Endothelial cell of umbilical vein (primary cell): ENCODE measurements around the gene BICD2. TPM values are rescaled to one million over a fixed set of nuclear protein-coding genes. Genes with fewer than 3 reads are reported as not detected.

ENCODE experiments used
- BruUV-seq: library from RNA; stranded (reverse); fragments of 400-500 nt; replicated peaks from 2 replicates; lab custom pipeline; 2021; lab: Mats Ljungman, UMichigan
- CTCF ChIA-PET: fragments of 300-600, 350-600 bp; sonication (Branson Sonifier 250); formaldehyde crosslinking; loops from one replicate; lab custom pipeline; 2021; ENCODE audit warnings: antibody characterized with exemption, inconsistent platforms; lab: Charles Lee
- POLR2A ChIA-PET: fragments of 300-600, 350-600 bp; sonication (Branson Sonifier 250); formaldehyde crosslinking; loops from one replicate; lab custom pipeline; 2021; ENCODE audit warnings: antibody characterized with exemption, inconsistent platforms; lab: Charles Lee
- DNase-seq: peaks from one replicate; pipeline ENCODE4 v3.0.0-alpha.2; 2011; ENCODE audit warnings: low read depth, low spot score
- FAIRE-seq: peaks from 2 replicates; lab custom pipeline; 2011; peaks lifted over from hg19 to GRCh38; lab: Jason Lieb, UNC
- H2AFZ ChIP-seq: 2 replicates; pipeline ENCODE4 v1.6.0; 2012; ENCODE audit warnings: low read depth, low read length, control low read depth, inconsistent platforms
- H3K27ac ChIP-seq: 2 replicates; pipeline ENCODE4 v1.5.1; 2011; ENCODE audit warnings: low read depth, mild to moderate bottlenecking, control low read depth, low read length, moderate library complexity; ENCODE audit not compliant: insufficient read depth
- H3K27me3 ChIP-seq, 2 experiments: 2 replicates each; pipeline versions ENCODE4 v1.6.0 to v1.6.1; 2011; ENCODE audit warnings: low read length in 2 of 2, mixed read lengths in 1 of 2; ENCODE audit not compliant: control insufficient read depth in 2 of 2, insufficient read depth in 2 of 2
- H3K36me3 ChIP-seq, 2 experiments: 2 replicates in 1 of 2; 3 replicates in 1 of 2; pipeline ENCODE4 v1.5.1; 2011; ENCODE audit warnings: low read length in 2 of 2, mild to moderate bottlenecking in 1 of 2, moderate library complexity in 1 of 2; ENCODE audit not compliant: control insufficient read depth in 2 of 2, insufficient read depth in 2 of 2; ENCODE audit errors: extremely low read depth in 1 of 2
- H3K4me1 ChIP-seq: 3 replicates; pipeline ENCODE4 v1.5.1; 2011; ENCODE audit warnings: mild to moderate bottlenecking, low read length; ENCODE audit not compliant: control insufficient read depth, insufficient read depth; ENCODE audit errors: extremely low read depth
- H3K4me2 ChIP-seq: 2 replicates; pipeline ENCODE4 v1.6.1; 2011; ENCODE audit warnings: low read length, control low read depth, mixed read lengths; ENCODE audit not compliant: insufficient read depth
- H3K4me3 ChIP-seq, 3 experiments: fragments of 200-600 bp in 1 of 3; sonication (generic), shearing (Covaris generic) in 1 of 3; replicated peaks in 1 of 3; 2 replicates each; pipeline ENCODE4 v1.5.1; 2011 to 2016; ENCODE audit warnings: control low read depth in 3 of 3, low read length in 3 of 3, mild to moderate bottlenecking in 2 of 3, inconsistent platforms in 1 of 3, low read depth in 1 of 3, moderate library complexity in 1 of 3; ENCODE audit not compliant: insufficient read depth in 1 of 3
- H3K79me2 ChIP-seq: 2 replicates; pipeline ENCODE4 v1.6.0; 2012; ENCODE audit warnings: low read length, inconsistent platforms; ENCODE audit not compliant: control insufficient read depth, insufficient read depth
- H3K9ac ChIP-seq: replicated peaks from 2 replicates; pipeline ENCODE3; 2011; ENCODE audit warnings: low read length, control low read depth; ENCODE audit not compliant: insufficient read depth; ENCODE audit errors: extremely low read depth
- H3K9me1 ChIP-seq: replicated peaks from 3 replicates; pipeline ENCODE4 v1.6.0; 2011; ENCODE audit warnings: mild to moderate bottlenecking, low read length; ENCODE audit not compliant: control insufficient read depth, insufficient read depth; ENCODE audit errors: extremely low read depth
- H3K9me3 ChIP-seq: replicated peaks from 2 replicates; pipeline ENCODE4 v1.5.1; 2012; ENCODE audit warnings: low read length, inconsistent platforms; ENCODE audit not compliant: control insufficient read depth, insufficient read depth
- H4K20me1 ChIP-seq: replicated peaks from 2 replicates; pipeline ENCODE3; 2011; ENCODE audit warnings: mild to moderate bottlenecking, low read length; ENCODE audit not compliant: control insufficient read depth, insufficient read depth; ENCODE audit errors: extremely low read depth
- CTCF ChIP-seq, 2 donors: IDR thresholded peaks; 1 replicate in 1 of 2; 2 replicates in 1 of 2; pipeline ENCODE4 v1.5.1; 2011; ENCODE audit warnings: low read length in 2 of 2, mild to moderate bottlenecking in 2 of 2, moderate library complexity in 2 of 2, control low read depth in 1 of 2, inconsistent platforms in 1 of 2, low read depth in 1 of 2; ENCODE audit not compliant: insufficient read depth in 1 of 2; ENCODE audit errors: extremely low read depth in 1 of 2
- EZH2 ChIP-seq: IDR thresholded peaks from 2 replicates; pipeline ENCODE4 v1.6.1; 2012; ENCODE audit warnings: borderline replicate concordance, low read depth, mild to moderate bottlenecking, moderate library complexity, low read length, inconsistent platforms; ENCODE audit not compliant: severe bottlenecking
- FOS ChIP-seq: IDR thresholded peaks from 2 replicates; pipeline ENCODE4 v1.6.1; 2011; ENCODE audit warnings: mild to moderate bottlenecking, low read length, moderate library complexity, borderline replicate concordance; ENCODE audit not compliant: insufficient read depth
- GATA2 ChIP-seq: IDR thresholded peaks from 2 replicates; pipeline ENCODE4 v1.7.0; 2011; ENCODE audit warnings: low read depth, mild to moderate bottlenecking, moderate library complexity, mixed read lengths, low read length; ENCODE audit not compliant: insufficient read length, insufficient read depth
- JUN ChIP-seq: IDR thresholded peaks from 2 replicates; pipeline ENCODE4 v1.6.1; 2011; ENCODE audit warnings: borderline replicate concordance, low read depth; ENCODE audit not compliant: insufficient read length, insufficient read depth
- MAX ChIP-seq: IDR thresholded peaks from 2 replicates; pipeline ENCODE4 v1.6.1; 2011; ENCODE audit not compliant: insufficient read depth, insufficient read length
- MYC ChIP-seq: IDR thresholded peaks from one replicate; pipeline ENCODE4 v1.6.1; 2011; ENCODE audit warnings: mild to moderate bottlenecking, low read depth, low read length
- POLR2A ChIP-seq: IDR thresholded peaks from 2 replicates; pipeline ENCODE4 v1.6.1; 2012; ENCODE audit warnings: low read depth, mild to moderate bottlenecking, control low read depth, low read length
- dilution Hi-C: fragments of 300-500 bp; cut with MboI; formaldehyde crosslinking; loops from one replicate; pipeline ENCODE4 v1.15.0; 2019; ENCODE audit warnings: low sequenced_read_pairs; ENCODE audit not compliant: extremely low pct_ligation_motif_present
- intact Hi-C: fragments of 100-400 bp; cut with micrococcal nuclease; formaldehyde crosslinking; loops from one replicate; pipeline ENCODE4 v1.10.0; 2022
- polyA plus RNA-seq, 4 experiments: library from polyadenylated mRNA; depleted of rRNA in 3 of 4; stranded (reverse) in 3 of 4; unstranded in 1 of 4; fragments of >200 nt; gene quantifications; 2 replicates each; pipeline versions ENCODE4 v1.2.1 to v1.2.3, GENCODE V29; 2011 to 2012; ENCODE audit warnings: missing spikeins in 1 of 4
- total RNA-seq: library from RNA; stranded (reverse); gene quantifications from 2 replicates; pipeline ENCODE4 v1.2.3, GENCODE V29; 2021

Gene BICD2
- total and polyA plus RNA-seq, 2 donors (not counting 3 experiments of a cell fraction or from before 2014, with no cell fraction given) = 14.3 to 39.3 TPM

- no peaks in the 10 kb centered on the region for H3K9me3 ChIP-seq
- no peaks in the 10 kb centered on the region for H3K27me3 ChIP-seq
- no peak for TF ChIP-seq JUN
- no peak for TF ChIP-seq GATA2
- TF ChIP-seq CTCF (IDR thresholded peaks at IDR 0.05; ENCODE audit: extremely low read depth in 1 of 2, insufficient read depth in 1 of 2, low read depth in 1 of 2, low read length in 2 of 2) = no peak
- no peak for TF ChIP-seq POLR2A
- TF ChIP-seq MYC = no peak
- no peak for TF ChIP-seq MAX
- no peak for TF ChIP-seq FOS
- no peak for TF ChIP-seq EZH2
- H3K27ac ChIP-seq = no peak overlapping the region
- H3K36me3 ChIP-seq = peaks cover 1 to 17% of the 10 kb centered on the region in 2 experiments
- H3K4me1 ChIP-seq = peaks cover 17% of the 10 kb centered on the region
- H4K20me1 ChIP-seq = no peaks in the 10 kb centered on the region
- no peak overlapping the region for H3K4me2 ChIP-seq
- dilution Hi-C loops = no loop called here
- FAIRE-seq (no peak), DNase-seq (no peak)
- no peak overlapping the region for H3K9ac ChIP-seq
- H3K79me2 ChIP-seq = peaks cover 4% of the 10 kb centered on the region
- CTCF ChIA-PET = no interaction called here
- H2AFZ ChIP-seq = no peak overlapping the region
- H3K4me3 ChIP-seq = no peak overlapping the region
- no TSS peak for BruUV-seq
- H3K9me1 ChIP-seq = no peaks in the 10 kb centered on the region
- intact Hi-C loops = loop anchor here (5.0 to 10.0 kb wide), 2 partner anchors 63 to 415 kb away; partner anchors contain the start of gene IARS1
- POLR2A ChIA-PET = no interaction called here
These were observed 54.7 kb downstream of the BICD2 start for GRCh38 chr9:92709954-92710353.
